ENCODE measurements around the gene TMEM259. TPM values are rescaled to one million over a fixed set of nuclear protein-coding genes. Genes with fewer than 3 reads are reported as not detected.
A peak's percentile ranks its signal among the peaks of the same experiment; 100 is the strongest.

The TMEM259 gene
- total and polyA plus RNA-seq, 2 of the 13 experiments (the other 11 are each of a cell fraction or from before 2014, with no cell fraction given), result 64.7 to 164 TPM

DNA sequence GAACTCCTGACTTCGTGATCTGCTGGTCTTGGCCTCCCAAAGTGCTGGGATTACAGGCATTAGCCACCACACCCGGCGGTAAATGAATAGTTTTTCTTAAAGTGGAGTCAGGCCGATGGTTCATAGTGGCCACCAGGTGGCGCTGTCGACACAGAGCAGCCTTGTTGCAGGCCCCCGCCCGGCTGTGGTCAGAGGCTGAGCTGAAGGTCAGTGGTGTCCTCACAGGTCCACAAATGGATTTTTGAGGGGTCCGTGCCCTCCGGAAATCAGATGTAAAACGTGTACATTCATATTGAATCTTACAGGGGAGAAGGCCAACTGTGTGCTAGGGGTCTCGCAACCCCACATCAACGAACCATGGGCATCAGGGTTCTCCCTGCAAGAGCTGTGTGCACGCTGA is 50.2 kb downstream of the TMEM259 start (continued):
- TF ChIP-seq, protein P1, sequence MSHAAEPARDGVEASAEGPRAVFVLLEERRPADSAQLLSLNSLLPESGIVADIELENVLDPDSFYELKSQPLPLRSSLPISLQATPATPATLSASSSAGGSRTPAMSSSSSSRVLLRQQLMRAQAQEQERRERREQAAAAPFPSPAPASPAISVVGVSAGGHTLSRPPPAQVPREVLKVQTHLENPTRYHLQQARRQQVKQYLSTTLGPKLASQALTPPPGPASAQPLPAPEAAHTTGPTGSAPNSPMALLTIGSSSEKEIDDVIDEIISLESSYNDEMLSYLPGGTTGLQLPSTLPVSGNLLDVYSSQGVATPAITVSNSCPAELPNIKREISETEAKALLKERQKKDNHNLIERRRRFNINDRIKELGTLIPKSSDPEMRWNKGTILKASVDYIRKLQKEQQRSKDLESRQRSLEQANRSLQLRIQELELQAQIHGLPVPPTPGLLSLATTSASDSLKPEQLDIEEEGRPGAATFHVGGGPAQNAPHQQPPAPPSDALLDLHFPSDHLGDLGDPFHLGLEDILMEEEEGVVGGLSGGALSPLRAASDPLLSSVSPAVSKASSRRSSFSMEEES (CRISPR knock-in tag; IDR thresholded peaks at IDR 0.05), result no peak
- TF ChIP-seq HNRNPL (IDR thresholded peaks at IDR 0.05; ENCODE audit: low read depth, low read length) (no peak), SKI (IDR thresholded peaks at IDR 0.05; ENCODE audit: partially characterized antibody) (no peak), E2F5 (CRISPR knock-in tag; conservative IDR thresholded peaks at IDR 0.05) (no peak), ZNF451 (CRISPR knock-in tag; IDR thresholded peaks at IDR 0.05) (no peak), THAP11 (CRISPR knock-in tag; IDR thresholded peaks at IDR 0.05) (no peak), ZNF317 (CRISPR knock-in tag; IDR thresholded peaks at IDR 0.05) (no peak), KAT2B (IDR thresholded peaks at IDR 0.05; ENCODE audit: borderline replicate concordance, low read depth, low read length) (no peak), ZNF34 (CRISPR knock-in tag; IDR thresholded peaks at IDR 0.05; ENCODE audit: borderline replicate concordance) (no peak), TSC22D2 (CRISPR knock-in tag; IDR thresholded peaks at IDR 0.05; ENCODE audit: borderline replicate concordance) (no peak), SAP130 (CRISPR knock-in tag; IDR thresholded peaks at IDR 0.05; ENCODE audit: low read depth) (no peak), ZNF235 (CRISPR knock-in tag; IDR thresholded peaks at IDR 0.05; ENCODE audit: borderline replicate concordance) (no peak), RAD21 (CRISPR knock-in tag; IDR thresholded peaks at IDR 0.05) (peak; percentile 73; the same call in 1 of the 2 replicates), YEATS2 (CRISPR knock-in tag; IDR thresholded peaks at IDR 0.05; ENCODE audit: borderline replicate concordance) (no peak), CBX5 (CRISPR knock-in tag; IDR thresholded peaks at IDR 0.05; ENCODE audit: borderline replicate concordance) (peak; percentile 88; the same call in 1 of the 2 replicates), ONECUT2 (CRISPR knock-in tag; IDR thresholded peaks at IDR 0.05) (no peak), GATA4 (IDR thresholded peaks at IDR 0.05; ENCODE audit: borderline replicate concordance, low read depth) (no peak), ZBTB46 (CRISPR knock-in tag; IDR thresholded peaks at IDR 0.05; ENCODE audit: borderline replicate concordance) (no peak), THRA (CRISPR knock-in tag; IDR thresholded peaks at IDR 0.05; ENCODE audit: borderline replicate concordance) (no peak), KLF9 (CRISPR knock-in tag; IDR thresholded peaks at IDR 0.05; ENCODE audit: low read depth) (no peak)
- TF ChIP-seq, protein P2, sequence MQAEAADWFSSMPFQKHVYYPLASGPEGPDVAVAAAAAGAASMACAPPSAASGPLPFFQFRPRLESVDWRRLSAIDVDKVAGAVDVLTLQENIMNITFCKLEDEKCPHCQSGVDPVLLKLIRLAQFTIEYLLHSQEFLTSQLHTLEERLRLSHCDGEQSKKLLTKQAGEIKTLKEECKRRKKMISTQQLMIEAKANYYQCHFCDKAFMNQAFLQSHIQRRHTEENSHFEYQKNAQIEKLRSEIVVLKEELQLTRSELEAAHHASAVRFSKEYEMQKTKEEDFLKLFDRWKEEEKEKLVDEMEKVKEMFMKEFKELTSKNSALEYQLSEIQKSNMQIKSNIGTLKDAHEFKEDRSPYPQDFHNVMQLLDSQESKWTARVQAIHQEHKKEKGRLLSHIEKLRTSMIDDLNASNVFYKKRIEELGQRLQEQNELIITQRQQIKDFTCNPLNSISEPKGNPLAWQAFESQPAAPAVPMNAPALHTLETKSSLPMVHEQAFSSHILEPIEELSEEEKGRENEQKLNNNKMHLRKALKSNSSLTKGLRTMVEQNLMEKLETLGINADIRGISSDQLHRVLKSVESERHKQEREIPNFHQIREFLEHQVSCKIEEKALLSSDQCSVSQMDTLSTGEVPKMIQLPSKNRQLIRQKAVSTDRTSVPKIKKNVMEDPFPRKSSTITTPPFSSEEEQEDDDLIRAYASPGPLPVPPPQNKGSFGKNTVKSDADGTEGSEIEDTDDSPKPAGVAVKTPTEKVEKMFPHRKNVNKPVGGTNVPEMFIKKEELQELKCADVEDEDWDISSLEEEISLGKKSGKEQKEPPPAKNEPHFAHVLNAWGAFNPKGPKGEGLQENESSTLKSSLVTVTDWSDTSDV (CRISPR knock-in tag; IDR thresholded peaks at IDR 0.05), result no peak
- TF ChIP-seq, protein P3, sequence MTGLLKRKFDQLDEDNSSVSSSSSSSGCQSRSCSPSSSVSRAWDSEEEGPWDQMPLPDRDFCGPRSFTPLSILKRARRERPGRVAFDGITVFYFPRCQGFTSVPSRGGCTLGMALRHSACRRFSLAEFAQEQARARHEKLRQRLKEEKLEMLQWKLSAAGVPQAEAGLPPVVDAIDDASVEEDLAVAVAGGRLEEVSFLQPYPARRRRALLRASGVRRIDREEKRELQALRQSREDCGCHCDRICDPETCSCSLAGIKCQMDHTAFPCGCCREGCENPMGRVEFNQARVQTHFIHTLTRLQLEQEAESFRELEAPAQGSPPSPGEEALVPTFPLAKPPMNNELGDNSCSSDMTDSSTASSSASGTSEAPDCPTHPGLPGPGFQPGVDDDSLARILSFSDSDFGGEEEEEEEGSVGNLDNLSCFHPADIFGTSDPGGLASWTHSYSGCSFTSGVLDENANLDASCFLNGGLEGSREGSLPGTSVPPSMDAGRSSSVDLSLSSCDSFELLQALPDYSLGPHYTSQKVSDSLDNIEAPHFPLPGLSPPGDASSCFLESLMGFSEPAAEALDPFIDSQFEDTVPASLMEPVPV (CRISPR knock-in tag; IDR thresholded peaks at IDR 0.05), result no peak

Data from HepG2 (cell line).